NOMO-1 treated with DMSO at 0.1 percent for 48 hours (cell line): ENCODE measurements around the gene KIR2DL3.
A peak's percentile ranks its signal among the peaks of the same experiment; 100 is the strongest.

ENCODE experiments used
- DNase-seq: peaks from one replicate; lab custom pipeline; 2025; ENCODE audit not compliant: unreplicated experiment; lab: John Stamatoyannopoulos, UW

Gene KIR2DL3

GRCh38 chr19:54791476-54791875 is 53.2 kb downstream of the KIR2DL3 start:
- no peak for DNase-seq

DNA sequence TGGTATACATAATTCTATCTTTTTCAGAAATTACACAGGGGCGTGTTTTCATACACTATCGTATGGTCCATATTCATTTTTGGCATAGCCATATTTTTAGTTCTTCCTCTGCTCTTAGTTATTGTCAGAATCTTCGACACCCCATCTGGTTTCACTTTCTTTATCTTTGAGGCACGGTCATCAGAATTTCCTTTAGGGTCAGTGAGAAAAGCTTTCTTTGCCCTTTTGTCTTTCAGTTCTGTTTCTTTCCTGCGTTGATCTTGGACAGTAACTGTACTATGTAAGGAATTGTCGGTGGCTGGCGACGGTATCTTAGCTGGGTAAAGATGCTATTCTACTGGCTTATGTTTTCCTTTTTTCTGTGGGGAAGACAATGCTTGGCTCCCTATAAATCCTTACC is 54.5 kb downstream of the KIR2DL3 start:
- DNase-seq = peak; percentile 63

- peak; percentile 92 for DNase-seq
Measured at GRCh38 chr19:54795758-54796157, 57.4 kb downstream of the KIR2DL3 start.
